T-helper 17 cell (primary cell): Measurements from ENCODE around the gene BRICD5. TPM values are rescaled to one million over a fixed set of nuclear protein-coding genes. Genes with fewer than 3 reads are reported as not detected.

ENCODE experiments used
- ATAC-seq: fragments of 150-1000 bp; cut with Tn5 transposase; 2 replicates; pipeline ENCODE4 v1.10.0; 2021; ENCODE audit warnings: mild to moderate bottlenecking, moderate library complexity
- DNase-seq, 3 donors: peaks; one replicate each; pipeline versions ENCODE4 v3.0.0 to v3.0.0-alpha.2; 2020 to 2021
- H3K9me3 ChIP-seq: one replicate; pipeline ENCODE4 v1.7.0; 2013; ENCODE audit warnings: low read length, mild to moderate bottlenecking; ENCODE audit not compliant: control insufficient read depth, poor library complexity, severe bottlenecking
- H3K27ac Mint-ChIP-seq: one replicate; pipeline ENCODE4 v1.8.0; 2022; ENCODE audit warnings: mild to moderate bottlenecking, moderate library complexity, mixed read lengths
- H3K27me3 Mint-ChIP-seq: one replicate; pipeline ENCODE4 v1.8.0; 2022; ENCODE audit warnings: mixed read lengths
- H3K36me3 Mint-ChIP-seq: one replicate; pipeline ENCODE4 v1.8.0; 2022; ENCODE audit warnings: low read depth, mixed read lengths
- H3K4me1 Mint-ChIP-seq: one replicate; pipeline ENCODE4 v1.8.0; 2022; ENCODE audit warnings: mild to moderate bottlenecking, mixed read lengths
- H3K4me3 Mint-ChIP-seq: one replicate; pipeline ENCODE4 v1.8.0; 2022; ENCODE audit warnings: mild to moderate bottlenecking, moderate library complexity, mixed read lengths
- total RNA-seq, 4 donors: library from RNA in 2 of 4; stranded (reverse) in 2 of 4; gene quantifications; one replicate each; pipeline ENCODE4 v1.2.3 and lab custom pipeline; 2022 to 2026

BRICD5 gene
- total RNA-seq, 2 donors from 2014 or later = 2.6 to 4.0 TPM

DNA sequence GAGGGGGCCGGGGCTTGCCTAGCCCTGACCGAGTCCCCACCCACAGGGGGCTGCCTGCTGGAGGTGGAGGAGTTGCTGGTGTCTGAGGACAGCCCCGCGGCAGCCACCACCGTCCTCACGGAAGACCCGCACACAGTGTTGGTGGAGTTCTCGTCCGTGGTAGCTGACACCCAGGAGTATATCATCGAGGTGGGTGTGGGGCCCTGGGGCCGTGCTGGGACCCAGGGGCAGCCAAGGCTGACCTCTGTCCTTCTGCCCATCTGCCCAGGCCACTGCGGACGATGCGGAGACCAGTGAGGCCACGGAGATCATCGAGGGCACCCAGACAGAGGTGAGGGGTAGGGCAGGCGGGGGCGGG lies 24.1 kb upstream of the BRICD5 start:
- H3K27me3 Mint-ChIP-seq = no peaks in the 10 kb centered on the region
- H3K4me3 Mint-ChIP-seq = no peak overlapping the region
- ATAC-seq = no peak
- no peaks in the 10 kb centered on the region for H3K9me3 ChIP-seq
- peaks cover 4% of the 10 kb centered on the region for H3K36me3 Mint-ChIP-seq
- H3K4me1 Mint-ChIP-seq = peaks cover 3% of the 10 kb centered on the region
- no peak overlapping the region for H3K27ac Mint-ChIP-seq
- no peak for DNase-seq

- Mint-ChIP-seq H3K4me3 (no peak overlapping the region), H3K4me1 (peaks cover 3% of the 10 kb centered on the region), H3K27ac (no peak overlapping the region), H3K36me3 (peaks cover 4% of the 10 kb centered on the region), H3K27me3 (no peaks in the 10 kb centered on the region)
- ATAC-seq = no peak
- H3K9me3 ChIP-seq = no peaks in the 10 kb centered on the region
- no peak for DNase-seq
Observed at GRCh38 chr16:2233872-2234812, 23.5 kb upstream of the BRICD5 start.

- Mint-ChIP-seq H3K4me3 (no peak overlapping the region), H3K27me3 (no peaks in the 10 kb centered on the region), H3K36me3 (peaks cover 4% of the 10 kb centered on the region), H3K27ac (no peak overlapping the region), H3K4me1 (peaks cover 3% of the 10 kb centered on the region)
- DNase-seq (no peak), ATAC-seq (no peak)
- no peaks in the 10 kb centered on the region for H3K9me3 ChIP-seq
Observed at GRCh38 chr16:2233046-2233775, 22.5 kb upstream of the BRICD5 start.

DNA sequence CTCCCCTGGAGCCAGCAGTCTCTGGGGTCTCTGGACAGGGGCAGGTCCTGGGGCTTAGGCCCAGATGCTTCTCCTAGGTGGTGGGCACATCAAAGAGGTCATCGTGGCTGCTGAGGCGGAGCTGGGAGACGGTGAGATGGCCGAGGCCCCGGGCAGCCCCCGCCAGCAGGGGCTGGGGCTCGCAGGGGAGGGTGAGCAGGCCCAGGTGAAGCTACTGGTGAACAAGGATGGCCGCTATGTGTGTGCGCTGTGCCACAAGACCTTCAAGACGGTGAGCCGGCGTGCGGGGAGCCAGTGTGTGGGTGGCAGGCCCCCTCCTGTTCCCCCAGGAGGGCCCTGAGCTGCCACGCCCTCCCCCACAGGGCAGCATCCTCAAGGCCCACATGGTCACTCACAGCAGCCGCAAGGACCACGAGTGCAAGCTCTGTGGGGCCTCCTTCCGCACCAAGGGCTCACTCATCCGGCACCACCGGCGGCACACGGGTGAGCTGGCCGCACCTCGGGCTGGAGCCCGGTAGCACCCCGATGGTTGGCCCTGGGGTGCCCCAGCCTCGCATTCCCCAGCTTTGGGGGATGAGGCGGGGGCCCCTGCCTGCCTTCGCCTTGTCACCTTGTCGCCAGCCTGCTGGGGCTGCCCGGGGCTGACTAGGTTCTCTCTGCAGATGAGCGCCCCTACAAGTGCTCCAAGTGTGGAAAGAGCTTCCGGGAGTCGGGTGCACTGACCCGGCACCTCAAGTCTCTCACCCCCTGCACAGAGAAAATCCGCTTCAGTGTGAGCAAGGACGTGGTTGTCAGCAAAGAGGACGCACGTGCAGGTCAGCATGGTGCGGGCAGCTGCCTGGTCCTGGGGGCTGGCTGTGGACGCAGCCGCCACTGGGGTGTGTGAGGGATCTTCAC lies 21.7 kb upstream of the BRICD5 start:
- ATAC-seq = no peak
- Mint-ChIP-seq H3K4me3 (no peak overlapping the region), H3K36me3 (peaks cover 4% of the 10 kb centered on the region)

GRCh38 chr16:2231016-2231931 lies 20.6 kb upstream of the BRICD5 start:
- peaks cover 4% of the 10 kb centered on the region for H3K36me3 Mint-ChIP-seq
- H3K27ac Mint-ChIP-seq = no peak overlapping the region

More for the DNA sequence above, 21.7 kb upstream of the BRICD5 start:
- peaks cover 3% of the 10 kb centered on the region for H3K4me1 Mint-ChIP-seq
- no peaks in the 10 kb centered on the region for H3K9me3 ChIP-seq
- H3K27me3 Mint-ChIP-seq = no peaks in the 10 kb centered on the region
- no peak overlapping the region for H3K27ac Mint-ChIP-seq
- DNase-seq = no peak

GRCh38 chr16:2230376-2230775 lies 19.7 kb upstream of the BRICD5 start:
- peak overlapping the region; percentile 43 for H3K4me3 Mint-ChIP-seq
- ATAC-seq = no peak
- peaks cover 4% of the 10 kb centered on the region for H3K36me3 Mint-ChIP-seq
- no peak for DNase-seq
- no peaks in the 10 kb centered on the region for H3K9me3 ChIP-seq
- no peaks in the 10 kb centered on the region for H3K27me3 Mint-ChIP-seq
- H3K27ac Mint-ChIP-seq = no peak overlapping the region
- peaks cover 5% of the 10 kb centered on the region for H3K4me1 Mint-ChIP-seq

More at GRCh38 chr16:2231016-2231931, 20.6 kb upstream of the BRICD5 start:
- H3K27me3 Mint-ChIP-seq = no peaks in the 10 kb centered on the region
- no peaks in the 10 kb centered on the region for H3K9me3 ChIP-seq
- ATAC-seq = no peak
- peaks cover 6% of the 10 kb centered on the region for H3K4me1 Mint-ChIP-seq
- no peak for DNase-seq
- H3K4me3 Mint-ChIP-seq = no peak overlapping the region

DNA sequence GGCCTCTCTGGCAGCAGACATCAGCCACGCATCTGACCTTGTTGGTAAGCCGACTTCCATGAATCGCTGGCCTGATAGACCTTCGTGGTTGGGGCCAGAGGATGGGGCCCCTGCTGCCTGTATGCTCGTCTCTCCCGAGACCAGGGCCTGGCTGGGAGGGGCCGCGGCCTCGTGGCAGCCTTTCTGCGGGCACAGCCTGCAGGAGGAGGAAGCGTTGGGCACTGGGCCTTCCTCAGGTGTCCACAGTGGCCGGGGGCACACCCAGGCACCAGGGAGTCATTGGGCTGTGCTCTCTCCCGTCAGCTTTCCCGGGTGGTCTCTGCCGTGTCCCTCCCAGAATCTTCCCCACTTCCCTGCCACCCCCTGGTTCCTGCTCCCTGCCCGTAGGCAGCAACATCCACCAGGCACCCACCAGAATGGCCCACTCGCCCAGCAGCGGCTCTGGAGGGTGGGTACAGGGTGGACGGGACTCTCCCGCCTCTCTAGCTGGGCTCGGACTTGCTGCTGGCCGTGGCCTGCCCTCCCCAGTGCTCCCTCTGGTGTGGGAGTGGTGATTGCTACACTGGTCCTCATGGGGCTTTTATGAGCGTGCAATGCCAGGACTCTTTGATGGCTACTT lies 19.1 kb upstream of the BRICD5 start:
- Mint-ChIP-seq H3K27ac (no peak overlapping the region), H3K4me3 (peak overlapping the region; percentile 43), H3K27me3 (no peaks in the 10 kb centered on the region), H3K4me1 (peaks cover 3% of the 10 kb centered on the region), H3K36me3 (peaks cover 4% of the 10 kb centered on the region)
- H3K9me3 ChIP-seq = no peaks in the 10 kb centered on the region
- DNase-seq (no peak), ATAC-seq (no peak)

DNA sequence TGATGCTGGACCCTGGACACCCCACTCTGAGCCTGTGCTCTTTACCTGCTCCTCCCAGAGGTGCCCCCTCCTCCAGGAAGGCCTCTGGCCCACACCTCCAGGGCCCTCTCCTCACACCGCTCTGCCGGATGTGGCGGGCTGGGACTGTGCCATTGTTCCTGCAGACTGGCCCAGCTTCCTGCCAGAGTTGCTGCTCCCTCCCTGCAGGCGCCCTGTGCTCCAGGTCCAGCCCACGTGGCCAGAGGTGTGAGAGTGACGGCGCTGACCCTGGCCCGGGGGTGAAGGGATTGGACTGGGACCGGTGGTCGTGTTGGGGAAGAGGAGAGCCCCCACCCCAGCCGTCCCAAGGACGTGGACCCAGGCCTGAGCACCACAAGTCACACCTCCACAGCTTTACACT lies 18.4 kb upstream of the BRICD5 start:
- Mint-ChIP-seq H3K4me1 (peaks cover 5% of the 10 kb centered on the region), H3K27ac (no peak overlapping the region), H3K4me3 (no peak overlapping the region), H3K27me3 (no peaks in the 10 kb centered on the region), H3K36me3 (peaks cover 4% of the 10 kb centered on the region)
- DNase-seq (no peak), ATAC-seq (no peak)
- H3K9me3 ChIP-seq = no peaks in the 10 kb centered on the region

- H3K4me1 Mint-ChIP-seq = peaks cover 7% of the 10 kb centered on the region
- no peak for DNase-seq
- no peaks in the 10 kb centered on the region for H3K27me3 Mint-ChIP-seq
- peaks cover 2% of the 10 kb centered on the region for H3K36me3 Mint-ChIP-seq
- ATAC-seq = no peak
- H3K27ac Mint-ChIP-seq = no peak overlapping the region
- H3K9me3 ChIP-seq = no peaks in the 10 kb centered on the region
- no peak overlapping the region for H3K4me3 Mint-ChIP-seq
Observed at GRCh38 chr16:2228161-2228824, 17.6 kb upstream of the BRICD5 start.

GRCh38 chr16:2226918-2227317 lies 16.3 kb upstream of the BRICD5 start:
- H3K27me3 Mint-ChIP-seq = no peaks in the 10 kb centered on the region
- H3K36me3 Mint-ChIP-seq = peaks cover 2% of the 10 kb centered on the region
- no peak for ATAC-seq
- H3K4me1 Mint-ChIP-seq = peaks cover 9% of the 10 kb centered on the region
- no peak overlapping the region for H3K27ac Mint-ChIP-seq
- no peaks in the 10 kb centered on the region for H3K9me3 ChIP-seq
- DNase-seq = no peak
- H3K4me3 Mint-ChIP-seq = peak overlapping the region; percentile 67

- Mint-ChIP-seq H3K4me3 (peak overlapping the region; percentile 25), H3K27ac (no peak overlapping the region)
- no peak for ATAC-seq
Observed at GRCh38 chr16:2226245-2226793, 15.7 kb upstream of the BRICD5 start.

More at GRCh38 chr16:2226245-2226793, 15.7 kb upstream of the BRICD5 start:
- H3K36me3 Mint-ChIP-seq = peaks cover 2% of the 10 kb centered on the region
- H3K27me3 Mint-ChIP-seq = no peaks in the 10 kb centered on the region
- no peak for DNase-seq
- peaks cover 9% of the 10 kb centered on the region for H3K4me1 Mint-ChIP-seq
- H3K9me3 ChIP-seq = no peaks in the 10 kb centered on the region
